KMS-11 (cell line): ENCODE data around the gene CDC25A.

Source experiments
- H2AFZ ChIP-seq: fragments of 200-600 bp; sonication (generic); 2 replicates; pipeline ENCODE4 v1.6.1; 2016; ENCODE audit warnings: antibody characterized with exemption, mixed run types, low read depth
- H3K27ac ChIP-seq: fragments of 200-600 bp; sonication (generic); 2 replicates; pipeline ENCODE4 v1.6.1; 2016; ENCODE audit warnings: mild to moderate bottlenecking, mixed run types
- H3K27me3 ChIP-seq: fragments of 200-600 bp; sonication (generic); 2 replicates; pipeline ENCODE4 v1.6.1; 2017; ENCODE audit warnings: mild to moderate bottlenecking, low read depth, mixed run types, moderate library complexity; ENCODE audit not compliant: insufficient read depth
- H3K36me3 ChIP-seq: fragments of 200-600 bp; sonication (generic); 2 replicates; pipeline ENCODE4 v1.6.1; 2017; ENCODE audit warnings: mild to moderate bottlenecking, mixed run types; ENCODE audit not compliant: insufficient read depth
- H3K4me1 ChIP-seq: fragments of 200-600 bp; sonication (generic); 2 replicates; pipeline ENCODE4 v1.6.1; 2016; ENCODE audit warnings: mild to moderate bottlenecking, low read depth, mixed run types; ENCODE audit not compliant: poor library complexity, severe bottlenecking
- H3K4me2 ChIP-seq: fragments of 200-600 bp; sonication (generic); 2 replicates; pipeline ENCODE4 v1.7.0; 2016; ENCODE audit warnings: mild to moderate bottlenecking, mixed run types
- H3K4me3 ChIP-seq: fragments of 200-600 bp; sonication (generic); IDR thresholded peaks from 2 replicates; pipeline ENCODE4 v1.6.1; 2017; ENCODE audit warnings: low read depth, low read length, mixed read lengths; ENCODE audit not compliant: insufficient read depth
- H3K79me2 ChIP-seq: fragments of 200-600 bp; sonication (generic); 2 replicates; pipeline ENCODE4 v1.6.1; 2016; ENCODE audit warnings: low read depth, mixed run types; ENCODE audit not compliant: insufficient read depth
- H3K9ac ChIP-seq: fragments of 200-600 bp; sonication (generic); 2 replicates; pipeline ENCODE4 v1.6.1; 2016; ENCODE audit warnings: mild to moderate bottlenecking, mixed run types
- H4K20me1 ChIP-seq: fragments of 200-600 bp; sonication (generic); 2 replicates; pipeline ENCODE4 v1.6.1; 2016; ENCODE audit warnings: mild to moderate bottlenecking, mixed run types; ENCODE audit not compliant: insufficient read depth
- CTCF ChIP-seq: fragments of 200-600 bp; sonication (generic); conservative IDR thresholded peaks from 2 replicates; pipeline ENCODE4 v1.6.1; 2017; ENCODE audit warnings: low read depth, mild to moderate bottlenecking, antibody characterized with exemption, low read length, moderate library complexity, mixed read lengths

The CDC25A gene

GRCh38 chr3:48151058-48151806 is 37.0 kb downstream of the CDC25A start:
- peak; percentile 72 for TF ChIP-seq CTCF
- Histone ChIP-seq H4K20me1 (no peaks in the 10 kb centered on the region), H3K27ac (no peak overlapping the region), H3K4me1 (no peaks in the 10 kb centered on the region), H3K79me2 (no peaks in the 10 kb centered on the region), H3K9ac (no peak overlapping the region), H3K27me3 (no peaks in the 10 kb centered on the region), H2AFZ (no peak overlapping the region), H3K4me3 (no peak overlapping the region), H3K4me2 (no peak overlapping the region), H3K36me3 (no peaks in the 10 kb centered on the region)

- no peak overlapping the region for H3K4me3 ChIP-seq
- H3K4me2 ChIP-seq: no peak overlapping the region
- H4K20me1 ChIP-seq: no peaks in the 10 kb centered on the region
- no peak overlapping the region for H3K9ac ChIP-seq
- no peaks in the 10 kb centered on the region for H3K36me3 ChIP-seq
- no peaks in the 10 kb centered on the region for H3K79me2 ChIP-seq
- H3K27me3 ChIP-seq: no peaks in the 10 kb centered on the region
- peaks cover 9% of the 10 kb centered on the region for H3K4me1 ChIP-seq
- no peak overlapping the region for H3K27ac ChIP-seq
- H2AFZ ChIP-seq: no peak overlapping the region
- no peak for TF ChIP-seq CTCF
Observed at GRCh38 chr3:48143992-48144391, 44.2 kb downstream of the CDC25A start.

- TF ChIP-seq CTCF: no peak
- no peaks in the 10 kb centered on the region for H4K20me1 ChIP-seq
- no peak overlapping the region for H3K4me2 ChIP-seq
Observed at GRCh38 chr3:48143567-48143966, 44.6 kb downstream of the CDC25A start.

GRCh38 chr3:48142316-48142870 is 45.8 kb downstream of the CDC25A start:
- Histone ChIP-seq H3K4me3 (no peak overlapping the region), H3K36me3 (no peaks in the 10 kb centered on the region), H3K9ac (no peak overlapping the region), H3K79me2 (no peaks in the 10 kb centered on the region), H4K20me1 (no peaks in the 10 kb centered on the region), H3K4me1 (peaks cover 9% of the 10 kb centered on the region), H2AFZ (no peak overlapping the region), H3K27ac (no peak overlapping the region), H3K27me3 (no peaks in the 10 kb centered on the region), H3K4me2 (0 out of 2 replicates have a peak overlapping the region, but pooled peaks have one; percentile 9)
- no peak for TF ChIP-seq CTCF

More at GRCh38 chr3:48143567-48143966, 44.6 kb downstream of the CDC25A start:
- Histone ChIP-seq H3K27ac (no peak overlapping the region), H3K4me3 (no peak overlapping the region), H3K4me1 (peaks cover 9% of the 10 kb centered on the region), H3K79me2 (no peaks in the 10 kb centered on the region), H3K27me3 (no peaks in the 10 kb centered on the region), H3K9ac (no peak overlapping the region), H3K36me3 (no peaks in the 10 kb centered on the region), H2AFZ (no peak overlapping the region)
